Hepatocyte (in vitro differentiated cells): Measurements from ENCODE around the gene NPLOC4. TPM values are rescaled to one million over a fixed set of nuclear protein-coding genes. Genes with fewer than 3 reads are reported as not detected.

Experiments
- DNase-seq: peaks from one replicate; pipeline ENCODE4 v3.0.0-alpha.2; 2016; ENCODE audit warnings: low spot score
- H2AFZ ChIP-seq: fragments of 200-600 bp; sonication (generic); 2 replicates; pipeline ENCODE4 v1.6.0; 2016; ENCODE audit warnings: antibody characterized with exemption, mild to moderate bottlenecking
- H3K27ac ChIP-seq: fragments of 200-600 bp; sonication (generic); 2 replicates; pipeline ENCODE4 v1.5.1; 2016; ENCODE audit warnings: mild to moderate bottlenecking
- H3K27me3 ChIP-seq: fragments of 200-600 bp; sonication (generic); 2 replicates; pipeline ENCODE4 v1.6.1; 2016
- H3K36me3 ChIP-seq: fragments of 200-600 bp; sonication (generic); replicated peaks from 2 replicates; pipeline ENCODE4 v1.5.1; 2016; ENCODE audit warnings: low read depth; ENCODE audit not compliant: insufficient read depth
- H3K4me1 ChIP-seq: fragments of 200-600 bp; sonication (generic); 2 replicates; pipeline ENCODE4 v1.5.1; 2016; ENCODE audit warnings: mild to moderate bottlenecking, moderate library complexity; ENCODE audit not compliant: insufficient read depth
- H3K4me2 ChIP-seq: fragments of 200-600 bp; sonication (generic); 2 replicates; pipeline ENCODE4 v1.6.0; 2016
- H3K4me3 ChIP-seq: fragments of 200-600 bp; sonication (generic); 2 replicates; pipeline ENCODE4 v1.5.1; 2016; ENCODE audit warnings: mild to moderate bottlenecking
- H3K79me2 ChIP-seq: fragments of 200-600 bp; sonication (generic); 2 replicates; pipeline ENCODE4 v1.6.0; 2017; ENCODE audit warnings: mild to moderate bottlenecking
- H3K9me2 ChIP-seq: fragments of 200-600 bp; sonication (generic); replicated peaks from 2 replicates; pipeline ENCODE4 v1.6.0; 2017; ENCODE audit warnings: mild to moderate bottlenecking; ENCODE audit not compliant: insufficient read depth
- H3K9me3 ChIP-seq: fragments of 200-600 bp; sonication (generic); 2 replicates; pipeline ENCODE4 v1.5.1; 2016; ENCODE audit warnings: low read depth, mild to moderate bottlenecking
- H4K20me1 ChIP-seq: fragments of 200-600 bp; sonication (generic); 2 replicates; pipeline ENCODE4 v1.6.0; 2016; ENCODE audit warnings: mild to moderate bottlenecking; ENCODE audit not compliant: insufficient read depth, poor library complexity, severe bottlenecking
- EZH2 ChIP-seq: fragments of 200-600 bp; sonication (generic); IDR thresholded peaks from 2 replicates; pipeline ENCODE4 v1.6.1; 2016; ENCODE audit warnings: antibody characterized with exemption, mild to moderate bottlenecking, borderline replicate concordance
- EZH2phosphoT487 ChIP-seq: fragments of 200-600 bp; sonication (generic); IDR thresholded peaks from one replicate; pipeline ENCODE4 v1.6.1; 2018; ENCODE audit warnings: antibody characterized with exemption, mild to moderate bottlenecking, low read depth, moderate library complexity; ENCODE audit not compliant: unreplicated experiment, severe bottlenecking
- WGBS: methylation state at CpG from one replicate; pipeline ENCODE4 v1.1.6; 2016; ENCODE audit warnings: low lambda C conversion rate; ENCODE audit errors: missing lambda C conversion rate; 5-methylcytosine and 5-hydroxymethylcytosine counted together
- polyA plus RNA-seq: library from polyadenylated mRNA; unstranded; fragments of >200 nt; fragmentation: Nextera tagmentation; extraction: Ambion mirVana; gene quantifications from 2 replicates; pipeline ENCODE4 v1.2.1, GENCODE V29; 2016
- total RNA-seq: library from RNA; depleted of rRNA; stranded (reverse); fragments of >200 nt; gene quantifications from 2 replicates; pipeline ENCODE4 v1.2.3, GENCODE V29; 2014
- TF ChIP-seq, protein P1 (sequence below): fragments of 200-600 bp; sonication (generic); IDR thresholded peaks from 2 replicates; pipeline ENCODE4 v1.5.1; 2016; ENCODE audit warnings: antibody characterized with exemption, mild to moderate bottlenecking; ENCODE audit not compliant: poor library complexity

Gene NPLOC4
- total and polyA plus RNA-seq, 2 experiments from 2014 or later: 53.7 to 54.6 TPM

DNA sequence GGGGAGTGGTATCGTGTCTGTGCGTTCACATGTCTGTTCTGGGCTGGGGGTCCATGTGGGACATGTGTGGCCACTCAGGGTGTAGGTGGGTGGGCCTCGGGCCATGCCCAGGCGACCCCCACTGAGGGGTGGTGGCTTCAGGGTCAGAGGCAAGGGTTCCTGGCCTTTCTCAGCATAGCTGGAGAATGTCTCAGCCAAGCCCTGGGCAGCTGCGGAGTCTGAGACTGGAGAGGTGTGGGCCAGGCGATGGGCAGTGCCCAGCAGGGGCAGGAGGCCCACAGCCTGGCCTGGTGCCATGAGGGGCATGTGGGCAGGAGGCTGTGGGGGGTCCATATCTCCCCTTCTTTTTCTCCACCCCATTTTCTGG, 107.5 kb downstream of the NPLOC4 start:
- H3K4me1 ChIP-seq: no peaks in the 10 kb centered on the region
- no peak overlapping the region for H2AFZ ChIP-seq
- no peak for DNase-seq
- H3K9me2 ChIP-seq: no peaks in the 10 kb centered on the region
- H3K27me3 ChIP-seq: no peaks in the 10 kb centered on the region
- H3K79me2 ChIP-seq: no peaks in the 10 kb centered on the region
- 94% methylated on average over 6 of the region's 6 CpGs for WGBS
- H3K4me2 ChIP-seq: no peak overlapping the region
- H3K4me3 ChIP-seq: no peak overlapping the region
- TF ChIP-seq, protein P1, sequence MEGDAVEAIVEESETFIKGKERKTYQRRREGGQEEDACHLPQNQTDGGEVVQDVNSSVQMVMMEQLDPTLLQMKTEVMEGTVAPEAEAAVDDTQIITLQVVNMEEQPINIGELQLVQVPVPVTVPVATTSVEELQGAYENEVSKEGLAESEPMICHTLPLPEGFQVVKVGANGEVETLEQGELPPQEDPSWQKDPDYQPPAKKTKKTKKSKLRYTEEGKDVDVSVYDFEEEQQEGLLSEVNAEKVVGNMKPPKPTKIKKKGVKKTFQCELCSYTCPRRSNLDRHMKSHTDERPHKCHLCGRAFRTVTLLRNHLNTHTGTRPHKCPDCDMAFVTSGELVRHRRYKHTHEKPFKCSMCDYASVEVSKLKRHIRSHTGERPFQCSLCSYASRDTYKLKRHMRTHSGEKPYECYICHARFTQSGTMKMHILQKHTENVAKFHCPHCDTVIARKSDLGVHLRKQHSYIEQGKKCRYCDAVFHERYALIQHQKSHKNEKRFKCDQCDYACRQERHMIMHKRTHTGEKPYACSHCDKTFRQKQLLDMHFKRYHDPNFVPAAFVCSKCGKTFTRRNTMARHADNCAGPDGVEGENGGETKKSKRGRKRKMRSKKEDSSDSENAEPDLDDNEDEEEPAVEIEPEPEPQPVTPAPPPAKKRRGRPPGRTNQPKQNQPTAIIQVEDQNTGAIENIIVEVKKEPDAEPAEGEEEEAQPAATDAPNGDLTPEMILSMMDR: no peak
- TF ChIP-seq EZH2phosphoT487 (no peak), EZH2 (no peak)
- no peak overlapping the region for H3K27ac ChIP-seq
- H4K20me1 ChIP-seq: no peaks in the 10 kb centered on the region
- H3K36me3 ChIP-seq: no peaks in the 10 kb centered on the region
- H3K9me3 ChIP-seq: no peaks in the 10 kb centered on the region

DNA sequence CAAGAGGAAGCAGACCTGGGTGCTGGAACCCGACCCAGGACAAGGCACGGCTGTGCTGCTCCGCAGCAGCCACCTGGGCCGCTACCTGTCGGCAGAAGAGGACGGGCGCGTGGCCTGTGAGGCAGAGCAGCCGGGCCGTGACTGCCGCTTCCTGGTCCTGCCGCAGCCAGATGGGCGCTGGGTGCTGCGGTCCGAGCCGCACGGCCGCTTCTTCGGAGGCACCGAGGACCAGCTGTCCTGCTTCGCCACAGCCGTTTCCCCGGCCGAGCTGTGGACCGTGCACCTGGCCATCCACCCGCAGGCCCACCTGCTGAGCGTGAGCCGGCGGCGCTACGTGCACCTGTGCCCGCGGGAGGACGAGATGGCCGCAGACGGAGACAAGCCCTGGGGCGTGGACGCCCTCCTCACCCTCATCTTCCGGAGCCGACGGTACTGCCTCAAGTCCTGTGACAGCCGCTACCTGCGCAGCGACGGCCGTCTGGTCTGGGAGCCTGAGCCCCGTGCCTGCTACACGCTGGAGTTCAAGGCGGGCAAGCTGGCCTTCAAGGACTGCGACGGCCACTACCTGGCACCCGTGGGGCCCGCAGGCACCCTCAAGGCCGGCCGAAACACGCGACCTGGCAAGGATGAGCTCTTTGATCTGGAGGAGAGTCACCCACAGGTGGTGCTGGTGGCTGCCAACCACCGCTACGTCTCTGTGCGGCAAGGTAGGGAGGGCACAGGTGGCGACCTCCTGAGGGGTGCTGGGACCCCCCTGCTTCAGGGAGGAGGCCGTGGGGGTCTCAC, 108.1 kb downstream of the NPLOC4 start:
- H3K9me2 ChIP-seq: no peaks in the 10 kb centered on the region
- no peak for TF ChIP-seq EZH2phosphoT487
- no peak overlapping the region for H3K27ac ChIP-seq
- H4K20me1 ChIP-seq: no peaks in the 10 kb centered on the region
- H3K9me3 ChIP-seq: no peaks in the 10 kb centered on the region
- no peak overlapping the region for H2AFZ ChIP-seq
- WGBS: 94% methylated on average over 54 of the region's 62 CpGs
- no peak overlapping the region for H3K4me2 ChIP-seq
- no peaks in the 10 kb centered on the region for H3K36me3 ChIP-seq
- H3K27me3 ChIP-seq: no peaks in the 10 kb centered on the region
- H3K4me1 ChIP-seq: peaks cover under 1% of the 10 kb centered on the region
- no peak for DNase-seq
- no peaks in the 10 kb centered on the region for H3K79me2 ChIP-seq
- H3K4me3 ChIP-seq: no peak overlapping the region

- Histone ChIP-seq H3K27me3 (no peaks in the 10 kb centered on the region), H3K36me3 (no peaks in the 10 kb centered on the region), H4K20me1 (no peaks in the 10 kb centered on the region), H3K27ac (no peak overlapping the region), H3K4me2 (no peak overlapping the region), H3K9me2 (no peaks in the 10 kb centered on the region), H3K9me3 (no peaks in the 10 kb centered on the region), H3K4me1 (peaks cover 5% of the 10 kb centered on the region), H2AFZ (no peak overlapping the region), H3K4me3 (no peak overlapping the region), H3K79me2 (no peaks in the 10 kb centered on the region)
- WGBS: 98% methylated on average over 9 of the region's 20 CpGs
- TF ChIP-seq EZH2: no peak
- no peak for TF ChIP-seq EZH2phosphoT487
- TF ChIP-seq, protein P1: no peak
- no peak for DNase-seq
Measured at GRCh38 chr17:81528384-81528650, 108.6 kb downstream of the NPLOC4 start.

DNA sequence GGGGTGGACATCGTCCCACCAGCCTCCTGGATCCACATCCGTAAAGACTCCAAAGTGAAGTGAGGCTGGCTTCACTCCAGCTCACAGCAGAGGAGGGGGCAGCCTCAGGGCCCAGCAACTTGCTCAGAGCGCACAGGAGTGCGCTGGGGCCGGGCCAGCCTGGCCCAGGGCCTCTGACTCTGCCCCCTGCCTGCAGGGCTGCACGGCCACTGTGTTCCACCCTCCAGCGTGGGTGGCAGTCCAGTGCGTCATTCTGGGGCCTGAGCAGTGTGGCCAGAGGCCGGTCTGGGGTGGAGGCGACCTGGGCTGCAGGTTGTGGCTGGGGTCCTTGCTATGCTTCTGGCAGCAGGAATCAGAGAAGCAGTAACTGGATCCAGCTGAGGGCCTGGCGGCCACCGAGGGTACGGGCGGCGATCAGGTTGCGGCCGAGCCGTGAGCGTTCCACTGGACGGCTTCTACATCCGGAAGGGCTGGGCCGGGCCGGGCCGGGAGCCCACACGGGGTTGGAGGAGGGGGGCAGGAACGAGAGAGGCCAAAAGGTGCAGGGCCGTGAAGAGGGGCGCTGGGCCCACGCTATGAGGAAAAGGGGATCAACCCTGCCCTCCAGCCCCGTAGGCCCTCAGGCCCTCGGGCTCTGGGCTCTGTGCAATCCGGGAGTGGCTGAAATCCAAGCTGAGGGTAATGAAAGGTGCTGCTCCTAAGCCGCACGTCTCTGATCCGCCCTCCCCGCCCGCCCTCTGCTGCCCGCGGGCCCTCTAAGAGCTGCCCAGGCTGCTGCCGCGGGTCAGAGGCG, 109.1 kb downstream of the NPLOC4 start, which contains the start of gene FSCN2:
Gene FSCN2, plus strand, starts transcription at position 787 of the 793 bp plus-strand sequence. CDS start 155 bp downstream, outside the sequence.
- Histone ChIP-seq H3K36me3 (no peaks in the 10 kb centered on the region), H3K4me3 (no peak within 1 kb of the TSS), H3K4me1 (peaks cover 11% of the 10 kb centered on the region), H3K79me2 (no peaks in the 10 kb centered on the region), H3K27me3 (no peaks in the 10 kb centered on the region), H2AFZ (no peak within 1 kb of the TSS), H3K4me2 (no peak within 1 kb of the TSS), H3K9me3 (no peaks in the 10 kb centered on the region), H3K9me2 (no peaks in the 10 kb centered on the region), H3K27ac (no peak within 1 kb of the TSS), H4K20me1 (no peaks in the 10 kb centered on the region)
- no peak for TF ChIP-seq EZH2phosphoT487
- TF ChIP-seq EZH2: no peak
- TF ChIP-seq, protein P1: no peak
- DNase-seq: no peak
- 83% methylated on average over 29 of the region's 42 CpGs for WGBS
